ENCODE data around the gene CTBP1.

CTBP1 gene

DNA sequence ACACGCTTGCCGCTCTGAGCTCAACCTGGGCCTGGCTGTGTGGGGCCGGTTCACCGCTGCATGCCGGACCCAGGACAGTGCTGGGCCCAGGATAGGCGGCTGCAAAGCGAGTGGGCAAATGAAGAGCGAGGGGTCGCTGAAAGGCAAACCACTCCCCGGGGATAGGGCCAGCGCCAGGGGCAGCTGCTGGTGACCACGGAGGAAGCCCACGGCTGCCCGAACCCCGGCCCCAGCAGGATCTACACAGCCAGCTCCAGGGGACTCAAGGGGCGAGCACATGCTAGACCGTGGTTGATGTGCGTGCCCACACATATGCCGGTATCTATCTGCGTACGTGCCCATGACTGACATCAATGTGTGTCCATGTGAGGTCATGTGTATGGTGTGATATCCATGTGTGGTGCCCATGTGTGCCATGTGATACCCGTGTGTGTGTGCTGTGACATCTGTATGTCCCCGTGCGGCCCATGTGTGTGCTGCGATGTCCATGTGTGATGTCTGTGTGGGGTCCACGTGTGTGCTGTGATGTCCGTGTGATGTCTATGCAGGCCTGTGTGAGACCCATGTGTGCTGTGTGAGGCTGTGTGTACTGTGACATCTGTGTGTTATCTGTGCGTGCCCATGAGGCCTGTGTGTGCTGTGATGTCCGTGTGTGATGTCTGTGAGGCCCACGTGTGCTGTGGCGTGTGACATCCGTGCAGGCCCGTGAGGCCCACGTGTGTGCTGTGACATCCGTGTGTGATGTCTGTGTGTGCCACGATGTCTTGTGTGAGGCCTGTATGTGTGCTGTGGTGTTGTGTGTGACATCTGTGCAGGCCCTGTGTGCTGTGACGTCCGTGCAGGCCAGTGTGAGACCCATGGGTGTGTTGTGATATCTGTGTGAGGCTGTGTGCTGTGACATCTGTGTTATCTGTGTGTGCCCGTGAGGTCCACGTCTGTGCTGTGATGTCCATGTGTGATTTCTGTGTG, 24.8 kb downstream of the CTBP1 start:
- DNase-seq (ENCODE audit: low read depth, low spot score), result no peak

GRCh38 chr4:1222938-1223690, 25.8 kb downstream of the CTBP1 start:
- DNase-seq (ENCODE audit: low read depth, low spot score), result no peak

GRCh38 chr4:1222036-1222789, 26.7 kb downstream of the CTBP1 start:
- DNase-seq (ENCODE audit: low read depth, low spot score), result no peak

GRCh38 chr4:1221155-1221870, 27.6 kb downstream of the CTBP1 start:
- DNase-seq (ENCODE audit: low read depth, low spot score), result no peak

- no peak for DNase-seq (ENCODE audit: low read depth, low spot score)
Measured at GRCh38 chr4:1220566-1220965, 28.4 kb downstream of the CTBP1 start.

GRCh38 chr4:1219566-1219950, 29.4 kb downstream of the CTBP1 start:
- no peak for DNase-seq (ENCODE audit: low read depth, low spot score)

DNA sequence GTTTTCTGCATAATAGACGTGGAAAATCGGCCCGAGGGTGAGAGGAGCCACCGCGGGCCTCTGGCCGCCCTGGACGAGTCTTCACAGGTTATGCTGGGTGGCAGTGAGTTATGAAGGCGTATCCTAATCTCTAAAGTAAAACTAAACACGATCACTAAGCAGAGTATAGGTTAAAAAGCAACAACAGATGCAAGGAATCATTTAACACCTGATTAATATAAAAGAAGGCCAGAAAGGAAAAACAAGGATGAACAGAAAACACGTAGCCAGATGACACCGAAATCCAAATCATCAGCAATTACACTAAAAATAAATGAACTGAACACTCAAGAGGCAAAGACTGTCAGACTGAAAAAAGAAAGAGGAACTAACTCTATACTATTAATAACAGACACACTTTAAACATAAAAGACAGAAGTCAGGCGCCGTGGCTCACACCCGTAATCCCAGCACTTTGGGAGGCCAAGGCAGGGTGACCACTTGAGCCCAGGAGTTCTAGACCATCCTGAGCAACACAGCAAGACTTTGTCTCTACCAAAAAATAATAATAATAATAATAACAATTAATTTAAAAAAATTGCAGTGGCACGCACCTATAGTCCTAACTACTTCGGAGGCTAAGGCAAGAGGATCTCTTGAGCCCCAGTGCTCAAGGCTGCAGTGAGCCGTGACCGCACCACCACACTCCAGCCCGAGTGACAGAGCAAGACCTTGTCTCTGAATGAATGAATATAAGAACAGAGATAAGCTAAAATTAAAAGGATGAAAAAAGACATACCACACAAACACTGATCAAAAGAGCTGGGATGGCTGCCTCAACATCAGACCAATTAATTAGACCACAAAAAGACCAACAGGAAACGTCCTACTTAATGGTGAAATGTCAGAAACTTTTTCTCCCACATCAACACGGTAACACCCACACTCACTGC, 30.0 kb downstream of the CTBP1 start:
- no peak for DNase-seq (ENCODE audit: low read depth, low spot score)

DNA sequence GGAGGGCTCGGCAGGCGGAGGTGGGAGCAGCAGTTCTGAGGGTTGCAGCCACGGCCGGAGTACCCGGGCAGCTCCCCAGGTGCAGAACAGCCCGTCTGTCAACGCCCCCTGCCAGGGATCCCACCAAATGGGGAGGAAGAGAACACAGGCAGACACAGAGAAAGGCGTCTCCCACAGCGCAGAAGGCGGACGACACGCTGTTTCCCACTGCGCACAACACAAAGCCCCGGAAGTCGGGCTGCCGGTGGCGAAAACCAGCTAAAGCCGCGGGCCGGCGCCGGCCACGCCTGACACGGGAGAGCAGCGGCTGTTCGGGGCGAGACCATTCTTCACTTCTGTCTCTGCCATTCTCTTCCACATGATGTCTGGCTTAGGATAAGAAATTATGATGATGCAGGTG, 31.6 kb downstream of the CTBP1 start:
- no peak for DNase-seq (ENCODE audit: low read depth, low spot score)

DNA sequence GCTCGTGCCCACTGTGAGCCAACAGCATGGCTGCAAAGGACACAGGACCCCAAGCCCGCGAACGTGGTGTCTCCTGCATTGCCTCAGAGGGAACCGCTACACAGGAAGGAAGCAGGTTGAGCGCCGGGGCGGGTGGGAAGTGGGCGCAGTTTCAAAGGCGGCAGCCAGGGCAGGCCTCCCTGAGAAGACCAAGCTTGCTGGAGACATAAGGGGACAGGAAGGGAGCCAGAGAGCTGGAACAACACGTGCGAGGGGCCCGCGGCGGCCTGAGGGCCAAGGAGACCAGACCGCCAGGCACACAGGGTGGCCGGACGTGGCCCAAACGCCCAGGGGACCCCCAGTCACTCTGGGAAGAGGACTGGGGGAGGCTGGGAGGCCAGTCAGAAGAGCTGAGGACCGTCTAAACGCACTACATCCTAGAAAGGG, 32.0 kb downstream of the CTBP1 start:
- no peak for DNase-seq (ENCODE audit: low read depth, low spot score)

DNA sequence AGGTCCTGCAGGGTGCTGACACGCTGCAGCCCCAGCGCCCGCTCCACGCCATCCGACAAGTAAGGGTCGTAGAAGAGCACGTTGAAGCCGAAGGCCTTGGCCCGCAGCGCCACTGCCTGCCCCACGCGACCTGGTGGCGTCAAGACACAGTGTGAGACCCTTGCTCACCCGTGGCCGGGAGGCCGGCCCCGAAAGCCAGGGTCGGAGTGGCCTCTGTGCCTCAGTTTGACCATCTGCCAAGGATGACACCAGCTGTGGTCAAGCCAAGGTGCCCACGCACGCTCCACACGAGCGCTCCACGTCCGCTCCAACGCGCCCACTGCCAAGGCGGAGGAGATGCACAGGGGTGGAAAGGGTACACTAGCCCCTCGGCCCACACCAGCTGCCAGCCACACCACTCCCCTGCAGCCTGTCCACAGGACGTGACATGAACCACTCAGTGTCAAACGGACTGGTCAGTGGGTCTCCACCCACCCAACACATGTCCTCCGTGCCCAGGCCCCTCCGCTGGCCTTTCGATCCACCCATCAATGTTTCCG, 32.8 kb downstream of the CTBP1 start:
- DNase-seq (ENCODE audit: low read depth, low spot score), result no peak

- DNase-seq (ENCODE audit: low read depth, low spot score), result no peak
Measured at GRCh38 chr4:1215141-1216075, 33.5 kb downstream of the CTBP1 start.

DNA sequence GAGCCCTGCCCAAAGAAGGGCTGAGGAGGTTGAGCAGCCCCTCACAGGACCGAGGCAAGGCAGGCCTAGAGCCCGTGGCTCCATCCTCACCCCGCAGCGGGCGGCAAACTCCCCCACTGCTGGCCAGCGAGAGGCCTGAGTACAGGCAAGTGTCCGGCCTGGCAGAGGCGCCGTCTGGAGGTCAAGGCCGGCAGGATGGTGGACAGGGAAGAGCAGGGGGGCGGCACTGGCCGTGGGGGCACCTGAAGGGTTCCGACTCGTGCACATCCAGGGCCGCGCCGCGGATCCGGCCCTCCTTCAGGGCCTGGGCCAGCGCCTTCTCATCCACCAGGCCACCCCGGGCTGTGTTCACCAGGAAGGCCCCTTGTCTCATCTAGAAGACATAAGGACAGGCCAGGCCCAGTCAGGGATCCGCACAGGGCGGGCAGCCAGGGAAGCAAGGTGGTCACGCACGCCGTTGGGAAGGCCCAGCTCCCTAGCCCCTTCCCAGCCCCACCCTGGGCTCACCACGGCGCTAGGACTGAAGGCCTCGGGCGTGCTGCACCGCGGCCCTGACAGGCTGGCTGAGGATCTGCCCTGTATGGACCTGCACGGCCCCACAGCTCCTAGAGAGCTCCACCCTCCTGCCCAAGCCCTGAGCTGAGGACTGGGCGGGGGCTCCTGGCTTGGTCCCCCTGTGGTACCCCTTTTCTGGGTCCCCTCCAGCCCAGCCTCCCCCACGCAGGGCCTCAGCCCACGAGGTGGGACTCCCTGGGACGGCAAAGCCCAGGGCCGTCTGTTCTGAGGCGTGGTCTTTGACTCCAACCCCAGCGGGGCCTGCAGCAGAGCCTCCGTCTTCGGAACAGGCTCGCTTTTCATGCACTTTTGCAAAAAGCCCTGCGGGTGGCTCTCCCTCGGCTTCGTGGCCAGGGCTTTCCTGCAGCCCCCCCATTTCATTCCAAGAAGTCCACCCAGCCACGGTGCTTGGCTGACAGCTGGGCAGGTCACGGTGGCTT, 34.5 kb downstream of the CTBP1 start:
- DNase-seq (ENCODE audit: low read depth, low spot score), result no peak

- no peak for DNase-seq (ENCODE audit: low read depth, low spot score)
Measured at GRCh38 chr4:1213336-1213995, 35.5 kb downstream of the CTBP1 start.

DNA sequence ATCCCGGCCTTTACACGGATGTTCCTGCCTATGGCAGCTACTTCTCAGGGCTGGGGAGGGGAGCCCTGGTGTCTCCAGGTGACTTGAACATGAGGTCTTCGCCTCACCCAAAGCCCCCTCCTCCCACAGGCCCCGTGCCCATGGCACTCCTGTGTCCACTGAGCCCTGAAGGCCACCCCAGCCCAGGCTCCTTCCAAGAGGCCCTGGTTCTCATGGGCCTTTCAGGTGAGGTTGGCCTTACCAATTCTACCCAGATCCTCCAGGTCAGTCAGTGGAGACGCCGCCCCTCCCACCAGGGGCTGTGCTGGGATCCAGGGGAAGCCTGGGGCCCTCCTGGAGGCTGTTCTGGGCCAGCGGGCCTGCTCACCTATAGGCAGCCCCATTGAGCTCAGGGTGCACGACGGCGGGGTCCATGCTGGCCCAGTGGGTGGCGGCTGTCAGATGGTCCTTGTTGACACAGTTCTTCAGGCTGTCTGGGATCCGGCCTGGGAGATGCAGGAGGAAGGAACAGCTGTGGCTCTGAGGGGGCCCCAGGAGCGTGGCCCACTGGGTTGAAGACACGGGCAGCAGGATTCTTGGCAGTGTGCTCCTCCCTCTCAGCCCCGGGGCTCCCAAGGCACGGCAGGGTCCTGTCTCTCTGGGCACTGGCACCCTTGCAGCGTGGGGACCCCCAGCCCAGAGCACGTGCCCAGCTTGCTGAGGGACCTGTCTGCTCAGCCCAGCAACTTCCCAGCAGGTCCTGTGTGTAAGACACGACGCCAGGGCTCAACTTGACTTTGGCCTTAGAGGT, 36.2 kb downstream of the CTBP1 start:
- DNase-seq (ENCODE audit: low read depth, low spot score), result no peak

DNA sequence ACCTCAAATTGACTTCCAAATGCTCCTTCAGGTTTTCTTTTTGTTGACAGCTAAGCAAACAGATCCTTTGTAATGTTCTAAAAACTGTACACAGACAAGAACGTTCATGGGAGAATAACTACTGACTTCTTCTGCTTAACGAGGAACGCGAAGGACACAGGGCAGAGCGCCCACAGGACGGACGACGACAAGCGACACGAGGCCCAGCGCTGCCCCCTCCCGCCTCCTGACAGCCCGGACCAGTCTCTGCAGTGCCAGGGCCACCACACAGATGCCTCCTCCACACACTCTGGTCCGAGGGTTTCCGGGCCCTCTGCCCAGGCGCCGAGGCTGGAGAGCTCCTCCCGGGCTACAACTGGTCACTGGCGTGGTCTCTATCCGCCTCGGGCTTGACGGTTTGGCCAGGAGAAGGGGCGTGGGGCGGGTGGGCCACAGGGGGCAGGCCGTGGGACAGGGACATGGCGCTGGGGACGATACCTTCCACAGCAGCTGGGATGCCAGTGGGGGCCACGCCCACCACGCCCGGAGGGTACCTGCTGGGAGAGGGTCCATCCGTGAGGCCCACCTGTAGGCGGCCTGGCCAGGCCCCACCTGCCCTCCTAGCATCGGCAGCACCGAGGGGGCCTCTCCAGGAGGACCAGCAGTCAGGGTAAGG, 36.9 kb downstream of the CTBP1 start:
- no peak for DNase-seq (ENCODE audit: low read depth, low spot score)

- no peak for DNase-seq (ENCODE audit: low read depth, low spot score)
Measured at GRCh38 chr4:1211371-1211770, 37.6 kb downstream of the CTBP1 start.
